Astrocyte (in vitro differentiated cells and primary cell): ENCODE measurements around the gene TUB.

Experiments used
- CTCF ChIP-seq: IDR thresholded peaks from 2 replicates; pipeline ENCODE4 v1.5.1; 2011; ENCODE audit warnings: low read depth, mild to moderate bottlenecking, inconsistent platforms, low read length, moderate library complexity; ENCODE audit not compliant: insufficient read depth
- EZH2 ChIP-seq: IDR thresholded peaks from 2 replicates; pipeline ENCODE4 v1.6.1; 2012; ENCODE audit warnings: mild to moderate bottlenecking, low read length, inconsistent platforms; ENCODE audit not compliant: insufficient read depth

DNA sequence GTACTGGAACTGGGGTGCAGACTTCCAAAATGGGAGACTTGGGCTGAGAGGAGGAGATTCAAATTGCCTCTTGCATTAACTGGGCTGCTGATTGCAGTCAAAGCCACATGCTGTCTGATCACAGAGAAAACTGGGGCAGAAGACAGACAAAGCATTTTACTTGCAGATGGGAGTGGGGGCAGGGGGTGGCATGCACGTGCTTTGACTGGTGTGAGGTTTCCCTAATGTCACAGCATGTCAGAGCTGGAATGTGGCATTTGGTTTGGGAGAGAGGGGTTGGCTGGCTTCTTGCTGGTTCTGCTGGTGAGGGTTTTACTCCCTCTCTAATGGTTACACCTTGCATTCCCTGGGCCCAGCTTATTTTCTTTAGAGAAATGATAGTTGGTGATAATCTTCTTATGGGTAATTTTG, 2.9 kb downstream of the TUB start:
- no peak for TF ChIP-seq CTCF
- no peak for TF ChIP-seq EZH2
